ENCODE data around the gene ZCCHC3.

Gene ZCCHC3

GRCh38 chr20:276620-277495, 20.5 kb upstream of the ZCCHC3 start:
- no peak for DNase-seq (ENCODE audit: extremely low read depth, insufficient read length)
- no peaks in the 10 kb centered on the region for H3K27me3 ChIP-seq (replicated peaks; ENCODE audit: control insufficient read depth, insufficient read depth, low read length)
- no peak overlapping the region for H3K4me3 ChIP-seq (replicated peaks; ENCODE audit: low read depth, low read length)
- peaks cover 6% of the 10 kb centered on the region for H3K36me3 ChIP-seq (ENCODE audit: control insufficient read depth, insufficient read depth, low read length)
- TF ChIP-seq, protein P1, sequence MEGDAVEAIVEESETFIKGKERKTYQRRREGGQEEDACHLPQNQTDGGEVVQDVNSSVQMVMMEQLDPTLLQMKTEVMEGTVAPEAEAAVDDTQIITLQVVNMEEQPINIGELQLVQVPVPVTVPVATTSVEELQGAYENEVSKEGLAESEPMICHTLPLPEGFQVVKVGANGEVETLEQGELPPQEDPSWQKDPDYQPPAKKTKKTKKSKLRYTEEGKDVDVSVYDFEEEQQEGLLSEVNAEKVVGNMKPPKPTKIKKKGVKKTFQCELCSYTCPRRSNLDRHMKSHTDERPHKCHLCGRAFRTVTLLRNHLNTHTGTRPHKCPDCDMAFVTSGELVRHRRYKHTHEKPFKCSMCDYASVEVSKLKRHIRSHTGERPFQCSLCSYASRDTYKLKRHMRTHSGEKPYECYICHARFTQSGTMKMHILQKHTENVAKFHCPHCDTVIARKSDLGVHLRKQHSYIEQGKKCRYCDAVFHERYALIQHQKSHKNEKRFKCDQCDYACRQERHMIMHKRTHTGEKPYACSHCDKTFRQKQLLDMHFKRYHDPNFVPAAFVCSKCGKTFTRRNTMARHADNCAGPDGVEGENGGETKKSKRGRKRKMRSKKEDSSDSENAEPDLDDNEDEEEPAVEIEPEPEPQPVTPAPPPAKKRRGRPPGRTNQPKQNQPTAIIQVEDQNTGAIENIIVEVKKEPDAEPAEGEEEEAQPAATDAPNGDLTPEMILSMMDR (IDR thresholded peaks at IDR 0.05; ENCODE audit: insufficient read depth, low read length, poor library complexity, severe bottlenecking), result no peak

- TF ChIP-seq, protein P1 (IDR thresholded peaks at IDR 0.05; ENCODE audit: insufficient read depth, low read length, poor library complexity, severe bottlenecking), result no peak
- Histone ChIP-seq H3K36me3 (ENCODE audit: control insufficient read depth, insufficient read depth, low read length) (peaks cover 6% of the 10 kb centered on the region), H3K27me3 (replicated peaks; ENCODE audit: control insufficient read depth, insufficient read depth, low read length) (no peaks in the 10 kb centered on the region), H3K4me3 (replicated peaks; ENCODE audit: low read depth, low read length) (no peak overlapping the region)
- DNase-seq (ENCODE audit: extremely low read depth, insufficient read length), result no peak
These were observed 19.9 kb upstream of the ZCCHC3 start for GRCh38 chr20:277496-277781.

DNA sequence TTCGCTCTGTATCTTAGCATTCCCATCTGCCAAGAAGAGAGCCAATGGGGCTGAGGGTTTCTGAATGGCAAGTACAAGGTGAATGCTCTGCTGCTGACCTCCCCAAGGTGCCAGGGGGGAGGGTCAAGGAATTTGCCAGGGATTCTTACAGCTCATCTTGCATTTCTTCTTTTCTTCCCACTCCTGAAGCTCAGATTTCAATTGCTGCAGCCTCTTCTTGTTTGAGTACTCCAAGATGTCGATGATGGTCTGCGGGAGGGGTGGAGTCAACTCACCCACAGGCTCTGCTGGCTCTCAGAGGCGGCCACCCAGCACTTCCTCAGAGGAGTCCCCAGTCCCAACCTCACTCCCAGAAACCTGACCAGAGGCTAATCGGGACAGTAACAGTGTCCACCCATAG, 19.2 kb upstream of the ZCCHC3 start:
- Histone ChIP-seq H3K4me3 (replicated peaks; ENCODE audit: low read depth, low read length) (no peak overlapping the region), H3K36me3 (ENCODE audit: control insufficient read depth, insufficient read depth, low read length) (peaks cover 6% of the 10 kb centered on the region), H3K27me3 (replicated peaks; ENCODE audit: control insufficient read depth, insufficient read depth, low read length) (no peaks in the 10 kb centered on the region)
- no peak for DNase-seq (ENCODE audit: extremely low read depth, insufficient read length)
- TF ChIP-seq, protein P1 (IDR thresholded peaks at IDR 0.05; ENCODE audit: insufficient read depth, low read length, poor library complexity, severe bottlenecking), result no peak

DNA sequence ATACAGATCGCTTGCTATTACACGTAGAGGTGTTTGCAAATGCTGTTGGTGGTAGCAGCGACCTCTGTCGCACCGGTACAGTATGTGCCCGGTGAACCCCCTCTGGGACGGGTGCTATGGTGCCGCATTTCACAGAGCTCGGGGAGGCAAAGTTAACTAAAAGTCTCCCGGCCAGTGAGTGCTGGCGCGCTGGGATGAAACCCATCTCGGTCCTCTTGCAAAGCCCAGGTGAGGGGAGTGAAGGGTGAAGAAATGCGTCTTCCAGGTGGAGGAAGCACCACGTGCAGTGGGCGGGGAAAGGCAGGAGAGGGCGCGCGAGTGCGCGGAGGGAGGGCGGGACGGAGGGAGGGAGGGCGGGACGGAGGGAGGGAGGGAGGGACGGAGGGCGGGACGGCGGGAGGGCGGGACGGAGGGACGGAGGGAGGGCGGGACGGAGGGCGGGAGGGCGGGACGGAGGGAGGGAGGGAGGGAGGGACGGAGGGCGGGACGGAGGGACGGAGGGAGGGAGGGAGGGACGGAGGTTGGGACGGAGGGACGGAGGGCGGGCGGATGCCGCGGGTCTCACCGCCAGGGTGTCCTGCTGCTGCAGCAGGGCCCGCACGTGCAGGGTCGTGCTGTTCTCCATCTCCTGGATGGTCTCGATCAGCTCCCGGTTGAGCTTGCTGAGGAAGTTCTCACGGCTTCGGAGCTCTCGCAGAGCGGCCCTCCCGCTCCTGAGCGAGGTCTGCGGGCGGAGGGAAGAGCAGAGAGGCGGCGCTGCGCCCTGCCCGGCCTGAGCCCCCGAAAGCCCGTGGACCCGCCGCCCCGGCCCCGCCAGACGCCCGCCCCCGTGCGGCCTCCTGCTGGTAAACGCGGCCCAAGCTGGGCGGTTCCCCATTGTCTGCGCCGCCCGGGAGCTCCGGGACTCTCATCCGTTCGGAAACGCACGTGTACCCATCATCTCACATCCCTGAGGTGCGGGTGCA, 18.5 kb upstream of the ZCCHC3 start:
- TF ChIP-seq, protein P1 (IDR thresholded peaks at IDR 0.05; ENCODE audit: insufficient read depth, low read length, poor library complexity, severe bottlenecking), result no peak
- Histone ChIP-seq H3K36me3 (ENCODE audit: control insufficient read depth, insufficient read depth, low read length) (peaks cover 10% of the 10 kb centered on the region), H3K4me3 (replicated peaks; ENCODE audit: low read depth, low read length) (no peak overlapping the region), H3K27me3 (replicated peaks; ENCODE audit: control insufficient read depth, insufficient read depth, low read length) (no peaks in the 10 kb centered on the region)
- no peak for DNase-seq (ENCODE audit: extremely low read depth, insufficient read length)

GRCh38 chr20:284172-284571, 13.2 kb upstream of the ZCCHC3 start:
- Histone ChIP-seq H3K4me3 (replicated peaks; ENCODE audit: low read depth, low read length) (no peak overlapping the region), H3K36me3 (ENCODE audit: control insufficient read depth, insufficient read depth, low read length) (peaks cover 4% of the 10 kb centered on the region), H3K27me3 (replicated peaks; ENCODE audit: control insufficient read depth, insufficient read depth, low read length) (no peaks in the 10 kb centered on the region)
- no peak for DNase-seq (ENCODE audit: extremely low read depth, insufficient read length)
- TF ChIP-seq, protein P1 (IDR thresholded peaks at IDR 0.05; ENCODE audit: insufficient read depth, low read length, poor library complexity, severe bottlenecking), result no peak

Measured in GM06990 (cell line).